HG03378 (cell line): ENCODE measurements around the gene CHCHD6.

Source experiments
- ATAC-seq: cut with Tn5 transposase; IDR thresholded peaks from one replicate; pipeline ENCODE4 v1.9.1; 2021; ENCODE audit warnings: mild to moderate bottlenecking, moderate library complexity; ENCODE audit not compliant: unreplicated experiment

The CHCHD6 gene

GRCh38 chr3:126699011-126699410 lies 5.0 kb upstream of the CHCHD6 start:
- ATAC-seq: no peak

GRCh38 chr3:126704494-126705214 lies 614 bp downstream of the CHCHD6 start:
- ATAC-seq: no peak

GRCh38 chr3:126706631-126707030 lies 2.6 kb downstream of the CHCHD6 start:
- no peak for ATAC-seq

- no peak for ATAC-seq
Measured at GRCh38 chr3:126711121-126711760, 7.2 kb downstream of the CHCHD6 start.

- ATAC-seq: no peak
Measured at GRCh38 chr3:126713199-126713598, 9.2 kb downstream of the CHCHD6 start.

- no peak for ATAC-seq
Measured at GRCh38 chr3:126714276-126714900, 10.3 kb downstream of the CHCHD6 start.

- ATAC-seq: no peak
Measured at GRCh38 chr3:126714921-126715320, 10.9 kb downstream of the CHCHD6 start.

- no peak for ATAC-seq
Measured at GRCh38 chr3:126715432-126715831, 11.4 kb downstream of the CHCHD6 start.

GRCh38 chr3:126716057-126716456 lies 12.0 kb downstream of the CHCHD6 start:
- no peak for ATAC-seq

- ATAC-seq: no peak
Measured at GRCh38 chr3:126718561-126719445, 14.8 kb downstream of the CHCHD6 start.

- no peak for ATAC-seq
Measured at GRCh38 chr3:126720596-126720995, 16.6 kb downstream of the CHCHD6 start.

GRCh38 chr3:126721246-126721645 lies 17.2 kb downstream of the CHCHD6 start:
- ATAC-seq: no peak

GRCh38 chr3:126723237-126723636 lies 19.2 kb downstream of the CHCHD6 start:
- ATAC-seq: no peak

- no peak for ATAC-seq
Measured at GRCh38 chr3:126723801-126724200, 19.8 kb downstream of the CHCHD6 start.

- no peak for ATAC-seq
Measured at GRCh38 chr3:126728680-126729079, 24.6 kb downstream of the CHCHD6 start.

GRCh38 chr3:126730376-126730775 lies 26.3 kb downstream of the CHCHD6 start:
- ATAC-seq: no peak

- ATAC-seq: no peak
Measured at GRCh38 chr3:126731044-126731443, 27.0 kb downstream of the CHCHD6 start.

- ATAC-seq: no peak
Measured at GRCh38 chr3:126732281-126733060, 28.4 kb downstream of the CHCHD6 start.

- no peak for ATAC-seq
Measured at GRCh38 chr3:126733061-126733430, 29.0 kb downstream of the CHCHD6 start.

GRCh38 chr3:126734106-126734723 lies 30.2 kb downstream of the CHCHD6 start:
- no peak for ATAC-seq
